Spleen (tissue), 11 donors: Measurements from ENCODE around the gene UTS2B. TPM values are rescaled to one million over a fixed set of nuclear protein-coding genes. Genes with fewer than 3 reads are reported as not detected.

ENCODE experiments used
- DNase-seq: peaks from one replicate; pipeline ENCODE4 v3.0.0-alpha.2; 2020
- H3K27ac ChIP-seq, 8 donors: fragments of 200-600 bp; sonication (generic) in 7 of 8; 1 replicate in 4 of 8; 2 replicates in 4 of 8; pipeline versions ENCODE4 v1.5.0 to v1.8.0; 2016 to 2021; ENCODE audit warnings: inconsistent platforms in 4 of 8, mild to moderate bottlenecking in 4 of 8, moderate library complexity in 1 of 8
- H3K27me3 ChIP-seq, 7 donors: fragments of 200-600 bp; sonication (generic) in 6 of 7; replicated peaks in 1 of 7; 1 replicate in 4 of 7; 2 replicates in 3 of 7; pipeline versions ENCODE4 v1.5.0 to v1.8.0; 2016 to 2021; ENCODE audit warnings: inconsistent platforms in 3 of 7, mild to moderate bottlenecking in 1 of 7
- H3K36me3 ChIP-seq, 6 donors: fragments of 200-600 bp; sonication (generic) in 5 of 6; 1 replicate in 4 of 6; 2 replicates in 2 of 6; pipeline versions ENCODE4 v1.5.0 to v1.8.0; 2016 to 2021; ENCODE audit warnings: inconsistent platforms in 2 of 6
- H3K4me1 ChIP-seq, 6 donors: fragments of 200-600 bp; sonication (generic) in 5 of 6; 1 replicate in 3 of 6; 2 replicates in 3 of 6; pipeline versions ENCODE4 v1.5.0 to v1.8.0; 2016 to 2021; ENCODE audit warnings: inconsistent platforms in 3 of 6
- H3K4me3 ChIP-seq, 8 donors: fragments of 200-600 bp; sonication (generic) in 7 of 8; 1 replicate in 4 of 8; 2 replicates in 4 of 8; pipeline versions ENCODE4 v1.5.0 to v1.8.0; 2016 to 2021; ENCODE audit warnings: inconsistent platforms in 4 of 8, mild to moderate bottlenecking in 4 of 8, moderate library complexity in 2 of 8
- H3K9me3 ChIP-seq, 8 donors: fragments of 200-600 bp; sonication (generic) in 7 of 8; 1 replicate in 4 of 8; 2 replicates in 4 of 8; pipeline versions ENCODE4 v1.5.0 to v1.8.0; 2016 to 2021; ENCODE audit warnings: inconsistent platforms in 4 of 8
- CTCF ChIP-seq, 11 experiments: fragments of 200-600 bp in 7 of 11; fragments of 450-650 bp in 4 of 11; sonication (generic) in 4 of 11; IDR thresholded peaks in 8 of 11; conservative IDR thresholded peaks in 3 of 11; 1 replicate in 7 of 11; 2 replicates in 4 of 11; pipeline versions ENCODE4 v1.4.0 to v1.8.0; 2016 to 2021; ENCODE audit warnings: antibody characterized with exemption in 11 of 11, inconsistent platforms in 4 of 11, mild to moderate bottlenecking in 1 of 11
- POLR2A ChIP-seq, 3 donors: fragments of 450-650 bp; IDR thresholded peaks; one replicate each; pipeline ENCODE4 v1.5.1; 2017; ENCODE audit warnings: antibody characterized with exemption in 3 of 3, mild to moderate bottlenecking in 1 of 3
- POLR2AphosphoS5 ChIP-seq, 3 donors: sonication (generic); formaldehyde crosslinking; IDR thresholded peaks; one replicate each; pipeline ENCODE4 v1.5.1; 2017; ENCODE audit warnings: antibody characterized with exemption in 3 of 3
- WGBS, 5 donors: extraction: QIAGEN DNeasy Blood & Tissue Kit in 3 of 5; methylation state at CpG; one replicate each; pipeline versions ENCODE4 v1.1.5 to v1.1.7; 2013 to 2018; 5-methylcytosine and 5-hydroxymethylcytosine counted together
- intact Hi-C: fragments of 100-400 bp; cut with DNase I; formaldehyde crosslinking; loops from one replicate; pipeline ENCODE4 v1.15.0; 2023; ENCODE audit warnings: low total_unique reads
- polyA plus RNA-seq, 3 donors: library from polyadenylated mRNA; stranded (reverse); fragments of 200-250 nt; gene quantifications; one replicate each; pipeline ENCODE4 v1.2.1, GENCODE V29; 2013
- total RNA-seq, 7 donors: library from RNA; depleted of rRNA in 3 of 7; stranded (reverse); fragments of >200 nt in 3 of 7; fragmentation: NEBNext Ultra II Directional in 4 of 7; extraction: Animal tissue kit (Norgen Biotek cat#: 25700) in 4 of 7; gene quantifications; one replicate each; pipeline versions ENCODE4 v1.1.0 to v1.2.1, GENCODE V29; 2016 to 2021
- donor health status: healthy with polysubstance abuse.
- donor health status: DM: no; HTN: no; CAD: no; lungs with moderate emphysema.
- donor health status: DM: no; HTN: no; CAD: no.
- donor health status: Bipolar disorder and iron deficiency.
- donor health status: healthy.
- donor health status: DM: no; HTN: no; CAD: no.
- donor health status: DM: yes; HTN: yes; CAD: no.

Gene UTS2B
- total and polyA plus RNA-seq, 10 donors = 0.20 to 3.2 (median 0.54) TPM; not detected in 1

GRCh38 chr3:191372122-191372521, 41.8 kb upstream of the UTS2B start:
- peak overlapping the region in 5 of 8 donors; percentile 15 to 51 (median 32) for H3K27ac ChIP-seq

GRCh38 chr3:191369616-191370010, 39.3 kb upstream of the UTS2B start:
- H3K27ac ChIP-seq = peak overlapping the region in 2 of 8 donors; percentile 9 to 39
- 72 to 95% (median 91%) methylated on average over 2 of the region's 2 CpGs for WGBS, 5 donors
- intact Hi-C loops = no loop called here
- no peak overlapping the region for H3K4me3 ChIP-seq
- peaks cover 0 to 27% (median 18%) of the 10 kb centered on the region in 6 donors for H3K4me1 ChIP-seq
- H3K36me3 ChIP-seq = peaks cover 0 to 82% (median 11%) of the 10 kb centered on the region in 6 donors
- no peaks in the 10 kb centered on the region for H3K9me3 ChIP-seq
- TF ChIP-seq CTCF (IDR thresholded peaks at IDR 0.05 in 8 of 11, conservative IDR thresholded peaks at IDR 0.05 in 3 of 11) = no peak
- no peak for TF ChIP-seq POLR2A (IDR thresholded peaks at IDR 0.05)
- no peak for TF ChIP-seq POLR2AphosphoS5 (IDR thresholded peaks at IDR 0.05)
- DNase-seq = no peak
- no peaks in the 10 kb centered on the region for H3K27me3 ChIP-seq

More at GRCh38 chr3:191372122-191372521, 41.8 kb upstream of the UTS2B start:
- peaks cover 0 to 20% (median 15%) of the 10 kb centered on the region in 6 donors for H3K4me1 ChIP-seq
- H3K9me3 ChIP-seq = no peaks in the 10 kb centered on the region
- no peak for DNase-seq
- TF ChIP-seq POLR2AphosphoS5 (IDR thresholded peaks at IDR 0.05) = no peak
- no peak for TF ChIP-seq CTCF (IDR thresholded peaks at IDR 0.05 in 8 of 11, conservative IDR thresholded peaks at IDR 0.05 in 3 of 11)
- no peak for TF ChIP-seq POLR2A (IDR thresholded peaks at IDR 0.05)
- WGBS, 5 donors = 67 to 78% (median 76%) methylated on average over 2 of the region's 2 CpGs
- intact Hi-C loops = no loop called here
- no peaks in the 10 kb centered on the region for H3K27me3 ChIP-seq
- H3K36me3 ChIP-seq = peaks cover 0 to 79% (median 14%) of the 10 kb centered on the region in 6 donors
- H3K4me3 ChIP-seq = no peak overlapping the region

GRCh38 chr3:191368755-191369615, 38.7 kb upstream of the UTS2B start:
- peak overlapping the region in 2 of 8 donors; percentile 9 to 39 for H3K27ac ChIP-seq

More at GRCh38 chr3:191368755-191369615, 38.7 kb upstream of the UTS2B start:
- intact Hi-C loops = no loop called here
- TF ChIP-seq POLR2AphosphoS5 (IDR thresholded peaks at IDR 0.05) = no peak
- TF ChIP-seq CTCF (IDR thresholded peaks at IDR 0.05 in 8 of 11, conservative IDR thresholded peaks at IDR 0.05 in 3 of 11) = no peak
- no peaks in the 10 kb centered on the region for H3K9me3 ChIP-seq
- H3K27me3 ChIP-seq = no peaks in the 10 kb centered on the region
- DNase-seq = no peak
- H3K4me1 ChIP-seq = peaks cover 0 to 27% (median 18%) of the 10 kb centered on the region in 6 donors
- H3K36me3 ChIP-seq = peaks cover 0 to 88% (median 14%) of the 10 kb centered on the region in 6 donors
- 81 to 98% (median 92%) methylated on average over 5 of the region's 5 CpGs for WGBS, 5 donors
- H3K4me3 ChIP-seq = no peak overlapping the region
